HL-60/S4 treated with retinoic acid at 250 ng/mL for 4 days and 3 days (cell line): Measurements from ENCODE around the gene ROPN1.
"Not testable (repeated sequence)": the region's sequence is repeated elsewhere in the genome, so short reads cannot be mapped to it uniquely, and the experiment has no call there.

Source experiments
- in situ Hi-C: fragments of 300-500 bp; cut with MboI; formaldehyde crosslinking; loops from 2 replicates; pipeline ENCODE4 v1.7.0; 2022; ENCODE audit warnings: low sequenced_read_pairs

ROPN1 gene

GRCh38 chr3:124001366-124001765 is 9.4 kb upstream of the ROPN1 start:
- in situ Hi-C loops, result not testable (repeated sequence)

GRCh38 chr3:123997543-123997942 is 5.6 kb upstream of the ROPN1 start:
- in situ Hi-C loops, result no loop called here

GRCh38 chr3:123993818-123994217 is 1.9 kb upstream of the ROPN1 start:
- in situ Hi-C loops, result no loop called here

- in situ Hi-C loops, result no loop called here
Observed at GRCh38 chr3:123986427-123986826, 5.5 kb downstream of the ROPN1 start.

- in situ Hi-C loops, result no loop called here
Observed at GRCh38 chr3:123984957-123985356, 7.0 kb downstream of the ROPN1 start.

GRCh38 chr3:123984350-123984749 is 7.6 kb downstream of the ROPN1 start:
- in situ Hi-C loops, result no loop called here

- in situ Hi-C loops, result not testable (repeated sequence)
Observed at GRCh38 chr3:123981317-123981716, 10.6 kb downstream of the ROPN1 start.

- in situ Hi-C loops, result no loop called here
Observed at GRCh38 chr3:123980539-123980938, 11.4 kb downstream of the ROPN1 start.

GRCh38 chr3:123979525-123980501 is 12.1 kb downstream of the ROPN1 start:
- in situ Hi-C loops, result not testable (repeated sequence)

GRCh38 chr3:123976904-123977303 is 15.0 kb downstream of the ROPN1 start:
- in situ Hi-C loops, result not testable (repeated sequence)

GRCh38 chr3:123976181-123976898 is 15.6 kb downstream of the ROPN1 start:
- in situ Hi-C loops, result not testable (repeated sequence)

GRCh38 chr3:123975030-123975429 is 16.9 kb downstream of the ROPN1 start:
- in situ Hi-C loops, result not testable (repeated sequence)

- in situ Hi-C loops, result no loop called here
Observed at GRCh38 chr3:123971406-123971805, 20.5 kb downstream of the ROPN1 start.

- in situ Hi-C loops, result not testable (repeated sequence)
Observed at GRCh38 chr3:123967260-123967659, 24.7 kb downstream of the ROPN1 start.

GRCh38 chr3:123966799-123967198 is 25.1 kb downstream of the ROPN1 start:
- in situ Hi-C loops, result not testable (repeated sequence)

GRCh38 chr3:123964793-123965192 is 27.1 kb downstream of the ROPN1 start:
- in situ Hi-C loops, result not testable (repeated sequence)

- in situ Hi-C loops, result no loop called here
Observed at GRCh38 chr3:123961508-123961856, 30.4 kb downstream of the ROPN1 start.

- in situ Hi-C loops, result no loop called here
Observed at GRCh38 chr3:123960781-123961507, 31.0 kb downstream of the ROPN1 start, which contains the start of gene CCDC14. Gene CCDC14, minus strand, starts transcription at chr3:123961229. Its CDS starts 56 bp downstream, at chr3:123961173.

- in situ Hi-C loops, result no loop called here
Observed at GRCh38 chr3:123953735-123954134, 38.2 kb downstream of the ROPN1 start.

GRCh38 chr3:123952844-123953520 is 38.9 kb downstream of the ROPN1 start:
- in situ Hi-C loops, result no loop called here
